Brain microvascular endothelial cell (primary cell): ENCODE data around the gene SPATA4.
"Not testable (repeated sequence)": the region's sequence is repeated elsewhere in the genome, so short reads cannot be mapped to it uniquely, and the experiment has no call there.

Experiments
- DNase-seq: peaks from one replicate; pipeline ENCODE4 v3.0.0-alpha.2; 2020
- H3K27ac ChIP-seq: fragments of 250-450 bp; sonication (Bioruptor Pico); 2 replicates; pipeline ENCODE4 v1.5.1; 2020; ENCODE audit warnings: mild to moderate bottlenecking, moderate library complexity
- H3K27me3 ChIP-seq: fragments of 250-450 bp; sonication (Bioruptor Pico); replicated peaks from 2 replicates; pipeline ENCODE4 v1.5.1; 2020; ENCODE audit warnings: mild to moderate bottlenecking
- H3K36me3 ChIP-seq: fragments of 250-450 bp; sonication (Bioruptor Pico); replicated peaks from 2 replicates; pipeline ENCODE4 v1.5.1; 2020; ENCODE audit warnings: mild to moderate bottlenecking
- H3K4me3 ChIP-seq: 2 replicates; pipeline ENCODE4 v1.5.1; 2011; ENCODE audit warnings: low read depth, mild to moderate bottlenecking, control low read depth, low read length, moderate library complexity
- CTCF ChIP-seq: IDR thresholded peaks from 2 replicates; pipeline ENCODE4 v1.5.1; 2011; ENCODE audit warnings: low read depth, mild to moderate bottlenecking, moderate library complexity, low read length, control low read depth, inconsistent platforms; ENCODE audit errors: missing control alignments
- in situ Hi-C: cut with HindIII; loops from 2 replicates; pipeline ENCODE4 v1.10.0; 2017; ENCODE audit warnings: low sequenced_read_pairs, low pct_ligation_motif_present

The SPATA4 gene

GRCh38 chr4:176217510-176217909 is 22.1 kb upstream of the SPATA4 start:
- in situ Hi-C loops: no loop called here
- Histone ChIP-seq H3K36me3 (no peaks in the 10 kb centered on the region), H3K4me3 (no peak overlapping the region), H3K27me3 (no peaks in the 10 kb centered on the region), H3K27ac (no peak overlapping the region)
- DNase-seq: no peak
- TF ChIP-seq CTCF: no peak

DNA sequence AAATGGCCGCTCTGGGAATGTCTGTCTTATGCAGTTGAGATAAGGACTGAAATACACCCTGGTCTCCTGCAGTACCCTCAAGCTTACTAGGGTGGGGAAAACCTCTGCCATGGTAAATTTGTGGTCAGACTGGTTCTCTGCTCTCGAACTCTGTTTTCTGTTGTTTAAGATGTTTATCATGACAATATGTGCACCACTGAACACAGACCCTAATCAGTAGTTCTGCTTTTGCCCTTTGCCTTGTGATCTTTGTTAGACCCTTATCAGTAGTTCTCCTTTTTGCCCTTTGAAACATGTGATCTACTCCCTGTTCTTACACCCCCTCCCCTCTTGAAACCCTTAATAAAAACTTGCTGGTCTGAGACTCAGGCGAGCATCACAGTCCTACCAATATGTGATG is 17.0 kb upstream of the SPATA4 start:
- H3K4me3 ChIP-seq, H3K36me3 ChIP-seq, H3K27me3 ChIP-seq, in situ Hi-C loops, DNase-seq, H3K27ac ChIP-seq: not testable (repeated sequence)

DNA sequence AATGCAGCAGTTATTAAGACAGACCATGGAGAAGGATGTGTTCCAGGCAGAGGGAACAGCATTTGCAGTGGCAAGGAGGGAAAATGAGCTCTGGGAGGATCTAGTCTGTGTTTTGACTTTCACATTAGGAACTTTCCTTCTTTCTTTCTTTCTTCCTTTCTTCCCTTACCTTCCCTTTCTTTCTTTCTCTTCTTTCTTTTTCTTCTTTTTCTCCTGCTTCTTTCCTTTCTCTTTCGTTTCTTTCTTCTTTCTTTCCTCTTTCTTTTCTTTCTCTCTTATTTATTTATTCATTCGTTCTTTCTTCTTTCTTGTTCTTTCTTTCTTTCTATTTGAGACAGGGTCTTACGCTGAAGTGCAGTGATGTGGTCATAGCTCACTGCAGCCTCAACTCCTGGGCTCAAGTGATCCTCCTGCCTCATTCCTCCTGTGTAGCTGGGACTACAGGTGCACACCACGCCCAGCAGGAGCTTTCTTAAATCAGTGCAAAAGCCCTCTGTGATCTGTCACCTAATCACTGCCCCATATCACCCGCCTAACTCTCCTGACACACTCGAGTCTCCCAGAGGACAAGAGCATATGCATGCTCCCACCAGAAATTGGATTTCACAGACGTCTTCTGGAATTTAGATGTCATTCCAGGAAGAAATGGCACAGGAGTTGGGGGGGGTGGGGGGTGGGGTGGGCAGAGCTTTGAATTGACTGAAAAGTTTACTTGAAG is 15.4 kb upstream of the SPATA4 start:
- no peak overlapping the region for H3K4me3 ChIP-seq
- no peak for DNase-seq
- no peak for TF ChIP-seq CTCF
- H3K36me3 ChIP-seq: no peaks in the 10 kb centered on the region
- no peak overlapping the region for H3K27ac ChIP-seq
- in situ Hi-C loops: no loop called here
- no peaks in the 10 kb centered on the region for H3K27me3 ChIP-seq

DNA sequence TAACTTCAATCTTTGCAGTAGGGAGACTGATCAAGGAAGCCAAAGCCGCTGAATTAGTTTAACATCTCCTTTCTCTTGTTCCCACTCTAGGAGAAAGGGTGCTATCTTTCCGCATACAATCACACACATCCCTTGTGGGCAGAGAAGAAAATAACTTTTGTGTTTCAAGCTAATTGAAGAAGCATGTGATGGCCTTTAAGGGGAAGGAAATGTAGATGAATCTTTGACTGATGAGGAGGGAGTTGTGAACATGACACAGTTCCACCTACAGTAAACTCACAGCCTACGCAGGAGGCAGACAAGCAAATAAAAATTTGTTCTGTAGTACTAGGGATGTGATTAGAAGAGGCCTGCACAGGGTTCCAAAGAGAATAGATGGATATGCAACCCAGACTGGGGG is 14.7 kb upstream of the SPATA4 start:
- Histone ChIP-seq H3K36me3 (no peaks in the 10 kb centered on the region), H3K27ac (no peak overlapping the region), H3K4me3 (no peak overlapping the region), H3K27me3 (no peaks in the 10 kb centered on the region)
- in situ Hi-C loops: no loop called here
- no peak for DNase-seq
- TF ChIP-seq CTCF: no peak

- no peak overlapping the region for H3K4me3 ChIP-seq
- no peak overlapping the region for H3K27ac ChIP-seq
- H3K36me3 ChIP-seq: no peaks in the 10 kb centered on the region
- no peaks in the 10 kb centered on the region for H3K27me3 ChIP-seq
- DNase-seq: no peak
- no peak for TF ChIP-seq CTCF
- in situ Hi-C loops: no loop called here
Measured at GRCh38 chr4:176209535-176209934, 14.2 kb upstream of the SPATA4 start.

GRCh38 chr4:176207839-176208238 is 12.5 kb upstream of the SPATA4 start:
- DNase-seq: no peak
- Histone ChIP-seq H3K36me3 (no peaks in the 10 kb centered on the region), H3K4me3 (no peak overlapping the region), H3K27ac (no peak overlapping the region), H3K27me3 (no peaks in the 10 kb centered on the region)
- TF ChIP-seq CTCF: no peak
- in situ Hi-C loops: no loop called here
